ENCODE measurements around the gene UTP20. TPM values are rescaled to one million over a fixed set of nuclear protein-coding genes. Genes with fewer than 3 reads are reported as not detected.

Gene UTP20
- polyA plus RNA-seq, 1 donor, result 8.2 TPM

DNA sequence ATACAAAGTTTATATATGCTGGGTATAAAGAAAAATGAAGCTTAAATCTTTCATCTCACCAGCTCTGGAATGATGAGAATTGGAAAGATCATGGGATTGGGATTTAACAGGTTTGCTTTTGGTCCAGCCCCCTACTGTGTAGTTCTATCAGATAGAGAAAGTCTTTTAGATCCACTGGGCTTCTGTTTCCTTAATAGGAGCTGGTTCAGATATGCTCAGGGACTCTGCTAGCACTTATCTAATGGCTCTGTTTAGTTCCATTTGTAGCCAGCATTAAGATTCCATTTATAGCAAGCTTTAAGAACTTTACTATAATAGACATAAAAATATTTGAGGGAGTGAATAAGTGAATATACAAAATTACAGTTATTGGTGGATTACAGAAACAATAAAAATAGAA is 42.6 kb downstream of the UTP20 start:
- no peaks in the 10 kb centered on the region for H3K27me3 ChIP-seq (ENCODE audit: control insufficient read depth, insufficient read depth, low read length)
- peaks cover 24% of the 10 kb centered on the region for H3K36me3 ChIP-seq (ENCODE audit: control insufficient read depth, insufficient read depth, low read length)
- no peaks in the 10 kb centered on the region for H3K4me1 ChIP-seq (ENCODE audit: control insufficient read depth, insufficient read depth, low read length)
- no peak overlapping the region for H3K4me3 ChIP-seq (ENCODE audit: low read length)
- no peak for DNase-seq
- H3K9me3 ChIP-seq (ENCODE audit: control insufficient read depth, low read depth, low read length), result no peaks in the 10 kb centered on the region
- no peak overlapping the region for H3K27ac ChIP-seq (ENCODE audit: low read length)

DNA sequence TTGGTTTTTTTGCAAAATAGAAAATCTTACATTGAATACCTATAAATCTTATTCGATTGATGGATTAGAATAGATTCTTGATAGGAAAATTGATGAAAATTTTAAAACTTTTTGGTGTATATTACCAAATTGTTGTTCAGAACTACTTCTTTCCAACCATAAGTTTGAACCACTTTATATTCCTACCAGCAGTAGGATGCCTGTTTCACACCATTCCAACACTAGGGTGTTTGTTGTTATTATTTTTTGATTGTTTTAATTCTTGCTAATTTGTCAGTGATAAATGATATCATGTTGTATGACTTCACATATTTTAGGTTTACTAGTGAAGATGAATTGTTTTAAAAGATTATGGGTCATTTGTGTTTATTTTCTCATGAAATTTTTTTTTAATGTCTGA is 43.4 kb downstream of the UTP20 start:
- Histone ChIP-seq H3K27me3 (ENCODE audit: control insufficient read depth, insufficient read depth, low read length) (no peaks in the 10 kb centered on the region), H3K4me1 (ENCODE audit: control insufficient read depth, insufficient read depth, low read length) (no peaks in the 10 kb centered on the region), H3K27ac (ENCODE audit: low read length) (no peak overlapping the region), H3K36me3 (ENCODE audit: control insufficient read depth, insufficient read depth, low read length) (peaks cover 26% of the 10 kb centered on the region), H3K4me3 (ENCODE audit: low read length) (no peak overlapping the region), H3K9me3 (ENCODE audit: control insufficient read depth, low read depth, low read length) (no peaks in the 10 kb centered on the region)
- DNase-seq, result no peak
- WGBS (ENCODE audit: insufficient coverage, low lambda C conversion rate), result 100% methylated on average over 1 of the region's 1 CpG

DNA sequence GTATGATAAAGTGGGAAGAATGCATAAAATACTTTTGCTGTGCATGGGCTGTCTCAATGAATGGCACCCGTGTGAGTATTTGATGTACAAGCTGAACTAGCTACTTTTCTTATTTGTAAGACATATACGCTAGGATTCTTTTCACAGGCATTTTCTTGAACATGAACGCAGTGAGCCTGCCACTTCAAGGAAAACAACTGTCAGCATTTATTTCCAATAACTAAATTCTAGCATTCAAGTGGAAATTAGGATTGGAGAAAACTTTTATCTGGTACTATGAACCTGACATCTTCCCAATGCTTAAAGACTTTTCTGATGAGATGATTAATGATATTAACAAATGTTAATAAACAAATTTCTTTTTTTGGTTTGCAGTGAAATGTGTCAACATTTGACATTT is 45.7 kb downstream of the UTP20 start:
- DNase-seq, result no peak
- Histone ChIP-seq H3K27me3 (ENCODE audit: control insufficient read depth, insufficient read depth, low read length) (no peaks in the 10 kb centered on the region), H3K27ac (ENCODE audit: low read length) (no peak overlapping the region), H3K9me3 (ENCODE audit: control insufficient read depth, low read depth, low read length) (no peaks in the 10 kb centered on the region), H3K4me1 (ENCODE audit: control insufficient read depth, insufficient read depth, low read length) (no peaks in the 10 kb centered on the region), H3K36me3 (ENCODE audit: control insufficient read depth, insufficient read depth, low read length) (peaks cover 32% of the 10 kb centered on the region), H3K4me3 (ENCODE audit: low read length) (no peak overlapping the region)
- WGBS (ENCODE audit: insufficient coverage, low lambda C conversion rate), result 100% methylated on average over 1 of the region's 3 CpGs

DNA sequence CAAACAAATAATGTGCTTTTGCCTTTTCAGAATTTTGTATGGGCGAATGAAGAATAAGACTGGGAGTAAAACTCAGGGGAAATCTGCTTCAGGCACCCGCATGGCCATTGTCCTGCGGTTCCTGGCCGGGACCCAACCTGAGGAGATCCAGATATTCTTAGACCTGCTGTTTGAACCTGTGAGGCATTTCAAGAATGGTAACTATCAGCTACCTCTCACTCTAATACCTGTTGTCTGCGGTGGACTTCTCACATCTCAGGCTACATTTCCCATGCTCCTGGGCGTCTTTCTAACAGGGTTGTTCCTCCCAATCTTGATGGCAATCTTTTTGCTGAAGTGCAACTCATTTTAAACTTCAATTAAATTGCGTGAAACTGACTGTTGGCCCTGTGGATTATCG is 47.1 kb downstream of the UTP20 start:
- Histone ChIP-seq H3K27me3 (ENCODE audit: control insufficient read depth, insufficient read depth, low read length) (no peaks in the 10 kb centered on the region), H3K4me3 (ENCODE audit: low read length) (no peak overlapping the region), H3K9me3 (ENCODE audit: control insufficient read depth, low read depth, low read length) (no peaks in the 10 kb centered on the region), H3K27ac (ENCODE audit: low read length) (no peak overlapping the region), H3K4me1 (ENCODE audit: control insufficient read depth, insufficient read depth, low read length) (no peaks in the 10 kb centered on the region), H3K36me3 (ENCODE audit: control insufficient read depth, insufficient read depth, low read length) (peaks cover 30% of the 10 kb centered on the region)
- DNase-seq, result no peak
- WGBS (ENCODE audit: insufficient coverage, low lambda C conversion rate), result 100% methylated on average over 1 of the region's 8 CpGs

DNA sequence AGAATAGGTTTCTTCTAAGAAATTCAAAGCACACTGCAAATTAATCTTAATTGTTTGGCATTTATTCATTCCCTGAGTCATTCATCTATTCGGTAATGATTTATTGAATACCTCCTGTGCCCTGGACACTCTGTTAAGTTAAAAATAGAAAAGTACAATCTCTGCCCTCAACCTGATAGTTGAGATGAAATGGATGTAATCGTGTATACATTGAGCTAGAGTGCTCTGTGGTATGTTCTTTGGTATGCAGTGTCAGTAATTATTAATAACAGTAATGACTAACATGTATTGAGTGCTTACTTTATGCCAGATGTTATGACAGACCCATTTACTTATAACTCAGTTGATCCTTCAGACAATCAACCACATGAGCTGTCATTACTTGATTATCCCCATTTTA is 47.6 kb downstream of the UTP20 start:
- H3K4me3 ChIP-seq (ENCODE audit: low read length), result no peak overlapping the region
- no peaks in the 10 kb centered on the region for H3K4me1 ChIP-seq (ENCODE audit: control insufficient read depth, insufficient read depth, low read length)
- WGBS (ENCODE audit: insufficient coverage, low lambda C conversion rate), result 100% methylated on average over 1 of the region's 2 CpGs
- peaks cover 28% of the 10 kb centered on the region for H3K36me3 ChIP-seq (ENCODE audit: control insufficient read depth, insufficient read depth, low read length)
- H3K9me3 ChIP-seq (ENCODE audit: control insufficient read depth, low read depth, low read length), result no peaks in the 10 kb centered on the region
- H3K27ac ChIP-seq (ENCODE audit: low read length), result no peak overlapping the region
- no peak for DNase-seq
- no peaks in the 10 kb centered on the region for H3K27me3 ChIP-seq (ENCODE audit: control insufficient read depth, insufficient read depth, low read length)

DNA sequence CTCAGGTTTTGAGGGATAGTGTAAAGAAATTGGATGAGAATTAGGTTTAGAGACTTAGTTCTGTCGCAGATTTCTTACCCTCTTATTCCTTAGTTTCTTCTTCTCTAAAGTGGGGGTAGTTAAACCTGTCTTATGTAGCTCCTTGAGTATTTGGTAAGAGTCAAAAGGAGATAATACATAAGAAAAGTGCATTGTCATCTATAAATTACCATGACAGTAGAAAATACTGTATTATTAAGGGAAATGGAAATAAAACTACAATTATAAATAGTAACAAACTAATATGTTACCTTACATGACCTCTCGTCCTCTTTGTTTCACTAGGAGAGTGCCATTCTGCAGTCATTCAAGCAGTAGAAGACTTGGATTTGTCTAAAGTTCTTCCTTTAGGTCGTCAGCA is 49.0 kb downstream of the UTP20 start:
- 100% methylated on average over 1 of the region's 3 CpGs for WGBS (ENCODE audit: insufficient coverage, low lambda C conversion rate)
- no peak for DNase-seq
- no peaks in the 10 kb centered on the region for H3K27me3 ChIP-seq (ENCODE audit: control insufficient read depth, insufficient read depth, low read length)
- no peak overlapping the region for H3K4me3 ChIP-seq (ENCODE audit: low read length)
- H3K36me3 ChIP-seq (ENCODE audit: control insufficient read depth, insufficient read depth, low read length), result peaks cover 31% of the 10 kb centered on the region
- H3K4me1 ChIP-seq (ENCODE audit: control insufficient read depth, insufficient read depth, low read length), result no peaks in the 10 kb centered on the region
- H3K27ac ChIP-seq (ENCODE audit: low read length), result no peak overlapping the region
- H3K9me3 ChIP-seq (ENCODE audit: control insufficient read depth, low read depth, low read length), result no peaks in the 10 kb centered on the region

DNA sequence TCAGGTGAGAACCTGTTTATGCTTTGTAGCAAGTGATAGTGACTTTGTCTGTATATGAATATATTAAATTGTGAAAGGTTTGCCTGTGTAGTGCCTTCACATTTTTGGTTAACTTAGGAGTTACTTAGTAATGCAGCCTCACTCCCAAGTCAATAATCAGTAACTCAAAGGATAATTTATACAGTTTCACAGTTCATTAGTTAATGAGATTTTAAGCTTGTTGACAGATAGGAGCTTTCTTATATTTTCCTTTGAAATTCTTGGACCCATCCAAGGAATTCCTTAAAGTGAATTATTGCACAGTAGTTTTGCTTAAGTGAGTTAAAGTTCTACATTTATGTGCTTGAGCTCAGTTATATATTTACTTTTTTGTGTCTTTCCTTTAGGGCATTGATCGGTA is 50.7 kb downstream of the UTP20 start:
- Histone ChIP-seq H3K27ac (ENCODE audit: low read length) (no peak overlapping the region), H3K4me3 (ENCODE audit: low read length) (no peak overlapping the region), H3K4me1 (ENCODE audit: control insufficient read depth, insufficient read depth, low read length) (no peaks in the 10 kb centered on the region), H3K9me3 (ENCODE audit: control insufficient read depth, low read depth, low read length) (no peaks in the 10 kb centered on the region), H3K27me3 (ENCODE audit: control insufficient read depth, insufficient read depth, low read length) (no peaks in the 10 kb centered on the region), H3K36me3 (ENCODE audit: control insufficient read depth, insufficient read depth, low read length) (peaks cover 28% of the 10 kb centered on the region)
- no CpG with 5 or more reads among the region's 1 CpG for WGBS (ENCODE audit: insufficient coverage, low lambda C conversion rate)
- DNase-seq, result no peak

DNA sequence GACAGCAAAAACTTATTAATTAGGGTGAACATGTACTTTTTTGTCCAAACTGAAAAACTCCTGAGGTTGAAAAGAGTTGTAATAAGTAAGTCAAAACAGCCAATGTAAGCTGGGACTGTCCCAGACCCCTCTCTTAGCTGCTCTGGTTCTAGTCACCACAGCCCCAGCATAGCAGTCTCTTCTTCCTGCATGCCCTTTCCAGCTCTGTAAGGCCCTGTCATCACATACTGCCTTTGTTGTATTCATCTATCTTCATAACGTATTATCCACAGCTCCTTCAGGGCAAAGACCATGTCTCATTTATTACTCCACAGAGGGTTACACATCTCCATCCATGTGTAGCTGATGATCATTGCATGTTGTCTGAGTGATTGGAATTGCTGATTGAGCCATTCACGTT is 56.5 kb downstream of the UTP20 start:
- Histone ChIP-seq H3K9me3 (ENCODE audit: control insufficient read depth, low read depth, low read length) (no peaks in the 10 kb centered on the region), H3K4me3 (ENCODE audit: low read length) (no peak overlapping the region), H3K27ac (ENCODE audit: low read length) (no peak overlapping the region), H3K27me3 (ENCODE audit: control insufficient read depth, insufficient read depth, low read length) (no peaks in the 10 kb centered on the region), H3K36me3 (ENCODE audit: control insufficient read depth, insufficient read depth, low read length) (peaks cover 16% of the 10 kb centered on the region), H3K4me1 (ENCODE audit: control insufficient read depth, insufficient read depth, low read length) (no peaks in the 10 kb centered on the region)
- no peak for DNase-seq
- no CpG with 5 or more reads among the region's 2 CpGs for WGBS (ENCODE audit: insufficient coverage, low lambda C conversion rate)

DNA sequence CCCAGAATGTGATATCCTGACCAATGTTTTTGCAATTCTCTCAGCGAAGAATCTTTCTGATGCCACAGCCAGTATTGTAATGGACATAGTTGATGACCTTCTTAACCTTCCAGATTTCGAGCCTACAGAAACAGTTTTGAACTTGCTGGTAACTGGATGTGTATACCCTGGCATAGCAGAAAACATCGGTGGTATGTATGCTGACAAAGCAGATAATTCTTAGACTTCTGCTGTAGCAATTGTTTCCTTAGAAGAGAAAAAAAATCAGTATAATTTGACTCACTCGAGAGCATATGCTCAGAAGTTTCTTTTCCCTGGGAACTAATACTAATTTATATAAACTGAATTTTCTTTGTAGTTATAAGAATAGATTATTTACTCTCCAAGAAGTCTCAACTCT is 58.2 kb downstream of the UTP20 start:
- 100% methylated on average over 1 of the region's 4 CpGs for WGBS (ENCODE audit: insufficient coverage, low lambda C conversion rate)
- H3K9me3 ChIP-seq (ENCODE audit: control insufficient read depth, low read depth, low read length), result no peaks in the 10 kb centered on the region
- no peak for DNase-seq

DNA sequence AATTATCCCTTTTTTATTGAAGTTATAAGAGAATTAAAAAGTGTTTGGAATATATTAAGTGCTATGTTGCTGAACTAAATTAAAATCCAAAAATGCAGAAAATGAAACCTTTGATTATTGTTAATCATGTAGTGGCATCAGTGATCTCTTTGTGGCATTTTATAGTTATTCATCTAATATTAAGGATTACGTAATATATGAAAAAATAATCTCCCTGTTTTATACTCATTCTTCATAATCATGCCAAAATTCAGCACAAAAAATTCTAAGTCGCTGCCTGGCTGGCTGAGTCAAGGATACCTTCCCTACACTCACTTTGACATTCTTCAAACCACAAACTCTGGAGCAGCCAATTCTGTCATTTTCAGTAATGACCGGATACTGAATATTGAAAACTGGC is 64.0 kb downstream of the UTP20 start:
- Histone ChIP-seq H3K27me3 (ENCODE audit: control insufficient read depth, insufficient read depth, low read length) (no peaks in the 10 kb centered on the region), H3K4me3 (ENCODE audit: low read length) (no peak overlapping the region), H3K36me3 (ENCODE audit: control insufficient read depth, insufficient read depth, low read length) (peaks cover 32% of the 10 kb centered on the region), H3K27ac (ENCODE audit: low read length) (no peak overlapping the region), H3K9me3 (ENCODE audit: control insufficient read depth, low read depth, low read length) (peaks cover 3% of the 10 kb centered on the region), H3K4me1 (ENCODE audit: control insufficient read depth, insufficient read depth, low read length) (no peaks in the 10 kb centered on the region)
- no peak for DNase-seq
- 100% methylated on average over 1 of the region's 3 CpGs for WGBS (ENCODE audit: insufficient coverage, low lambda C conversion rate)

More for the DNA sequence above, 58.2 kb downstream of the UTP20 start:
- H3K4me3 ChIP-seq (ENCODE audit: low read length), result no peak overlapping the region
- peaks cover 23% of the 10 kb centered on the region for H3K36me3 ChIP-seq (ENCODE audit: control insufficient read depth, insufficient read depth, low read length)
- no peak overlapping the region for H3K27ac ChIP-seq (ENCODE audit: low read length)
- H3K27me3 ChIP-seq (ENCODE audit: control insufficient read depth, insufficient read depth, low read length), result no peaks in the 10 kb centered on the region
- H3K4me1 ChIP-seq (ENCODE audit: control insufficient read depth, insufficient read depth, low read length), result no peaks in the 10 kb centered on the region

DNA sequence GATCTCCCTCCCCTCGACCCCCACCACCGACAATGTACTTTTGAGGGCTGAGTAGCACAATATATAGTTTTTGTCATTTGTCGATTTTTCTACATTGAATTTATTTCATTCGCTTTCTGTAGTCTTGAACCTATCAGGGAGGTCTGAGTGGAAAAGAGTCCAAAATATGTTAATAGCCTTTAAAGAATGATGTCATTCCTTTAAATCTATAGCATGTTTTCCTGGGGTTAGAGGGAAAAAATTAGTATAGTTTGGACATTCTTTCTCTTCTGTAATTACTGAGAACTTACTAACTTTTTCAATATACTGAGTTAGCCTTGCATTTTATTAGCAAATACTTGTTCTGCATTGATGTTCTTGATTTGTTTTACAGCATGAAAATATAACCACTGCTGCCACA is 71.8 kb downstream of the UTP20 start:
- Histone ChIP-seq H3K27ac (ENCODE audit: low read length) (no peak overlapping the region), H3K4me1 (ENCODE audit: control insufficient read depth, insufficient read depth, low read length) (no peaks in the 10 kb centered on the region), H3K4me3 (ENCODE audit: low read length) (no peak overlapping the region), H3K9me3 (ENCODE audit: control insufficient read depth, low read depth, low read length) (peaks cover 4% of the 10 kb centered on the region), H3K36me3 (ENCODE audit: control insufficient read depth, insufficient read depth, low read length) (peaks cover 40% of the 10 kb centered on the region), H3K27me3 (ENCODE audit: control insufficient read depth, insufficient read depth, low read length) (no peaks in the 10 kb centered on the region)
- DNase-seq, result no peak
- WGBS (ENCODE audit: insufficient coverage, low lambda C conversion rate), result 92% methylated on average over 4 of the region's 4 CpGs
